ES-I3 (cell line): ENCODE data around the gene GAA.
"Not testable (repeated sequence)": the region's sequence is repeated elsewhere in the genome, so short reads cannot be mapped to it uniquely, and the experiment has no call there.

ENCODE experiments used
- H3K36me3 ChIP-seq: 2 replicates; pipeline ENCODE4 v1.6.1; 2013; ENCODE audit warnings: mild to moderate bottlenecking, low read length, control low read depth, moderate library complexity; ENCODE audit not compliant: insufficient read depth
- H3K4me1 ChIP-seq: 2 replicates; pipeline ENCODE4 v1.6.1; 2013; ENCODE audit warnings: mild to moderate bottlenecking, control low read depth, low read length; ENCODE audit not compliant: insufficient read depth
- H3K9ac ChIP-seq: 2 replicates; pipeline ENCODE4 v1.6.1; 2013; ENCODE audit warnings: low read depth, mild to moderate bottlenecking, low read length, moderate library complexity
- H3K9me3 ChIP-seq: 2 replicates; pipeline ENCODE4 v1.6.1; 2013; ENCODE audit warnings: mild to moderate bottlenecking, low read length, moderate library complexity; ENCODE audit not compliant: control insufficient read depth, insufficient read depth

GAA gene

GRCh38 chr17:80070375-80071115 lies 30.8 kb upstream of the GAA start:
- Histone ChIP-seq H3K36me3 (no peaks in the 10 kb centered on the region), H3K9ac (no peak overlapping the region), H3K4me1 (peaks cover 4% of the 10 kb centered on the region; the same call in 1 of the 2 replicates), H3K9me3 (no peaks in the 10 kb centered on the region)

DNA sequence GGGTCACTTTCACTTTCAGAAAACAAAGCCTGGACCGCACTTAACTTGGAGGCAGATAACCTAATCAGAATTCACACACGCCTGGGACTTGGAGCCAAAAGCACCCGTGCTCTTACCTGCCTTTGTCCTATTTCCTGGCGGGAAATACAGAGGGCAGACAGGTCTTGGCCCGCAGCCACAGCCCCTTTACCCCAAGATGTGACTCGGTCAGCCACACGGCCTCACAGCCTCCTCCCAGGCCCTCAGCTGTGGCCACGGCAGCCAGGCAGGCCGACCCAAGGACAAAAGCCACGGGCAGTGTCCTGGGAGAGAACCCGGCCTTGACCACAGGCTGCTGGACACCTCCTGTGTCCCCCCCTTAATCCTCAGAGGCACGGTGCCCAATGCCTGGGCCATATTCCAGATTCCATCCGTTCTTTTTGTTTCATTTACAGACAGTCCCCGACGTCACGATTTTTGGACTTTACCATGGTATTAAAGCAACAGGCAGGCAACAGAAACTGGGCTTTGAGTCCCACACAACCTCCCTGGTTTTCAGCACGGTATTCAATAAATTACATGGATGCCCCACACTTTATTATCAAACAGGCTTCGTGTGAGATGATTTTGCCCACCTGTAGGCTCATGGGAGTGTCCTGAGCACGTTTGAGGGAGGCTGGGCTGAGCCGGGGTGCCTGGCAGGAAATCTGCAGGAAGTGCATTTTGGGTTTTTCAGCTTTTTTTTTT lies 30.1 kb upstream of the GAA start:
- Histone ChIP-seq H3K9me3 (no peaks in the 10 kb centered on the region), H3K9ac (no peak overlapping the region), H3K36me3 (no peaks in the 10 kb centered on the region), H3K4me1 (no peaks in the 10 kb centered on the region; the same call in 1 of the 2 replicates)

DNA sequence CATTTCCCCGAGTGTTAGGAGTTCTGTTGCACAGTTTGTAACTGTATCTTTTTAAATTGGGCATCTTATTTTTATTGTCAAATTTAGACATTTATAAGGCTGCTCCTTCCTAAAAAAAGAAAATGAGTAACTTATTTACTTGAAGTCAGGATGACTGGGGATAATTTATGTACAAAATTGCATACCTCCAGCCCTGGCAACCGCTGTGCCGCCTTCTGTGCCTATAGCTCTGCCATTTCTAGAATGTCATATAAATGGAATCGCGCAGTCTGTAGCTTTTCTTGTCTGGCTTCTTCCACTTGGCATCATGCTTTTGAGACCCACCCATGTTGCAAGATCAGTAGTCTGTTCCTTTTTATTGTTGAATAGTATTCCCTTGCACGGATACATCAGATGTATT lies 29.0 kb upstream of the GAA start:
- Histone ChIP-seq H3K4me1 (no peaks in the 10 kb centered on the region; the same call in 1 of the 2 replicates), H3K9me3 (no peaks in the 10 kb centered on the region), H3K36me3 (no peaks in the 10 kb centered on the region), H3K9ac (no peak overlapping the region)

- Histone ChIP-seq H3K4me1 (peaks cover 9% of the 10 kb centered on the region; the same call in 1 of the 2 replicates), H3K9ac (no peak overlapping the region), H3K9me3 (no peaks in the 10 kb centered on the region), H3K36me3 (no peaks in the 10 kb centered on the region)
These were observed 21.3 kb upstream of the GAA start for GRCh38 chr17:80080081-80080480.

- Histone ChIP-seq H3K9ac (no peak overlapping the region), H3K9me3 (no peaks in the 10 kb centered on the region), H3K36me3 (no peaks in the 10 kb centered on the region), H3K4me1 (peaks cover 9% of the 10 kb centered on the region; the same call in 1 of the 2 replicates)
These were observed 19.8 kb upstream of the GAA start for GRCh38 chr17:80081596-80081995.

DNA sequence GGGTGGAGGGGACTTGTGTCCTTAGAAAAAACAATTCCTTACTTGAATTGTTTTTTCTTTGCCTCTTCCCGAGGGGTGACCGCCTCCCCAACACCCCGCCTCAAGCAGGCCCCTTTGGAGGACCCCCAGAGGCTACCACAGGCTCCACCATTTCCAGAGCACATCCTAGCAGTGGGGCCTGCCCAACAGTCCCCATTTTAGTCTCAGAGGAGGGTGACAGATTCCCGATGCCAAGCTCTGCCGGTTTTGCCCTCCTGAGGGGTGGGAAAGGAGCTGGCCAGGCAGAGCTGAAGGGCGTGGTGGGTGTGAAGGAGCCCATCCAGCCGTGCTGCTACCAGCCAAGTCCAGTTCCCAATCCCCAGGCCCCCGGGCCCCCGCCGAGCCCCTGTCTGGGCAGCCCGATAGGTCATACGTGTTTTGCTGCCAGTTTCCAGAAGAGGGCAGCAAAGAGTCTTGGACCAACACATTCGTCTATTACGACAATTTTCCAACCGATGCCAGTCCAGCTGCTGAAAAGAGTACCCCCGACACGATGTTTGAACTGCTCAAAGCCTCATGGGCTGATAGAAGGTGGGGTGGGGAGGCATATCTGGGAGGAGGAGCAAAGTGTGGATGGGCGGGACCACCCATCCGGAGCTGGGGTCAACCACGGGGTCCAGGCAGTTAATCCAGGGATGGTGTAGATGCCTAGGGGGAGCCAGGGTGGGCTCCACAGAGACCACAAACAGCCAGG lies 18.8 kb upstream of the GAA start:
- Histone ChIP-seq H3K4me1 (peaks cover 9% of the 10 kb centered on the region; the same call in 1 of the 2 replicates), H3K9ac (peak overlapping the region; percentile 9; the same call in 1 of the 2 replicates), H3K36me3 (no peaks in the 10 kb centered on the region), H3K9me3 (no peaks in the 10 kb centered on the region)

DNA sequence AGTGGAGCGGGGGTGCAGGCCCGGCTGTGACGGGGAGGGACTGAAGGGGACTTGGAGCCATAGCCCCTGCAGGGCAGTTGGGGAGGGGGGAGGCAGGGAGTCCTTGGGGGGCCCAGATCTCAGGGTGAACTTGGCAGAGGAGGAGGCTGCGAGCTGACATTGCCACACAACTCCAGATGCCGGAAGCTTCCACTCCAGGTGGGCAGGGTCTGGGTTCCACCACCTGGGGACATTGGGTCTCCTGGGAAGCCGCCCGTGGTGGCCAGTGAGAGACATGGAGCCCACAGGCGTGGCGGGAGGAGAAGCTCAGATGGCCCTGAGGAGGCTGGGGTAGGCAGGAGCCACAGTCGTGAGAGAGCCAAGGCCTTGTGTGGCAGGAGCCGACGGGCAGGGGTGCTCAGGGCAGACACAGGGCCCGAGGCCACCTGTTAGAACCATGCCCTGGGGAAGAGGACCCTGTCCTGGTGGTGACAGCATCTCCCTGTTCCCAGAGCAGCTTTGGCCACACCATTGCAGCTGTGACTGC lies 18.2 kb upstream of the GAA start:
- Histone ChIP-seq H3K9me3 (no peaks in the 10 kb centered on the region), H3K36me3 (no peaks in the 10 kb centered on the region), H3K9ac (no peak overlapping the region), H3K4me1 (peaks cover 9% of the 10 kb centered on the region; the same call in 1 of the 2 replicates)

DNA sequence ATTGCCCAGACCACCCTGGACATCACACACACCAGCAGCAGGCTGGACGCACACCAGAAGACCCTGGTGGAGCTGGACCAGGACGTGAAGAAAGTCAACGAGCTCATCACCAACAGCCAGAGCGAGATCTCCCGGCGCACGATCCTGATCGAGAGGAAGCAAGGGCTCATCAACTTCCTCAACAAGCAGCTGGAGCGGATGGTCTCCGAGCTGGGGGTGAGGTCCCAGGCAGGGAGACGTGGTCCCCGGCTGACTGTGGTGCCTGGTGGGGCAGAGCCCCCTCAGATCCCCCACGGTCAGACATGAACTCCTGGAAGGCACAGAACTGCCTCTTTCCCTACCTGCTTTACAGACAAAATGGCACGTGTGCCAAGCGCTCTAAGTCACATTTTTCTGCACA lies 16.6 kb upstream of the GAA start:
- H3K9me3 ChIP-seq: no peaks in the 10 kb centered on the region
- peaks cover 9% of the 10 kb centered on the region; the same call in 1 of the 2 replicates for H3K4me1 ChIP-seq
- no peaks in the 10 kb centered on the region for H3K36me3 ChIP-seq

DNA sequence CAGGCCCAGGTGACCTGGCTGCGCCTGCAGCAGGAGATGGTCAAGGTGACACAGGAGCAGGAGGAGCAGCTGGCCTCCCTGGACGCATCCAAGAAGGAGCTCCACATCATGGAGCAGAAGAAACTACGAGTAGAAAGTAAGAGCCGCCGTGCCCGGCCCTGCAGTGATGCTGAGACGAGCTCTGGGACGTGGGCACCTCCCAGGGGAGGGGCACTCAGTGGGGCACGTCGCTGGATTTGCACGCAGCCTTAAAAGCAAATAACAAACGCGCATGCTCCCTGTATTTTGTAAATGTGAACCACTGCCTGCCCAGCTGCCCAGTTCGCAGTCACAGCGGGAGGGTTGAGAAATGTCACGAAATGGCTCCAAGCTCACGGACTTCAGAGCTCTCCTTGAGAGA lies 15.3 kb upstream of the GAA start:
- H3K9me3 ChIP-seq: no peaks in the 10 kb centered on the region
- H3K4me1 ChIP-seq: no peaks in the 10 kb centered on the region
- no peaks in the 10 kb centered on the region for H3K36me3 ChIP-seq
- H3K9ac ChIP-seq: no peak overlapping the region

More for the DNA sequence above, 16.6 kb upstream of the GAA start:
- H3K9ac ChIP-seq: no peak overlapping the region

GRCh38 chr17:80086616-80087015 lies 14.8 kb upstream of the GAA start:
- no peaks in the 10 kb centered on the region for H3K4me1 ChIP-seq
- H3K36me3 ChIP-seq: no peaks in the 10 kb centered on the region
- H3K9ac ChIP-seq: no peak overlapping the region
- no peaks in the 10 kb centered on the region for H3K9me3 ChIP-seq

DNA sequence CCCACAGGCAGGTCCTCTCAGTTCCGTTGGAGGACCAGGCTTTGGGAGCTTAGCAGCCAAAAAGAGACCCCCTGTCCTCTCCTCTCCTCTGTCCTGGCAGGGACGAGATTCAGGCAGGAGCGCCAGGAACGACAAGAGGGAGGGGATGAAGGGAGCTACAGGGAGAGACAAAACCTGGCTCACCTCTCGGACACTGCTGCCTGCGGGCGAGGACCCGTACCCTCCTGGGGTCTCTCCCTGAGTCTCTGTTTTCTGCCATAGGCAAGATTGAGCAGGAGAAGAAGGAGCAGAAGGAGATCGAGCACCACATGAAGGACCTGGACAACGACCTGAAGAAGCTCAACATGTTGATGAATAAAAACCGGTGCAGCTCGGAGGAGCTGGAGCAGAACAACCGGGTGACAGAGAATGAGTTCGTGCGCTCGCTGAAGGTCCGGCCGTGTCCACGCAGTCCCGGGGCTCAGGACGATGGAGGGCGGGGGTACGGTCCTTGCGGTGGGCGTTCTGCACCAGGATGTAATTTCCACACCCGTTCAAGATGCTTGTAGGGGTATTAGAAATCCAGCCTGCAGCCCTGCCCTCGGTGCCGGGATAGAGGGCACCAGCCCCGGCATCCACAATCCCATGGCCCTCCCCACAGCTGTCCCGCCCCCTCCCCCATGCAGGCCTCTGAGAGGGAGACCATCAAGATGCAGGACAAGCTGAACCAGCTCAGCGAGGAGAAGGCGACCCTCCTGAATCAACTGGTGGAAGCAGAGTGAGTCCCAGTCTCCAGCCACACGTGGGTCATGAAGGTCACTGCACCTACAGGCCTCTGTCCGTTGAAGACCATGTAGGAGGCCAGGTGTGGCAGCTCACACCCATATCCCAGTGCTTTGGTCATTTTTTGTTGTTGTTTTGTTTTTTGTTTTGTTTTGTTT lies 13.8 kb upstream of the GAA start:
- Histone ChIP-seq H3K36me3 (no peaks in the 10 kb centered on the region), H3K9me3 (no peaks in the 10 kb centered on the region), H3K9ac (no peak overlapping the region), H3K4me1 (no peaks in the 10 kb centered on the region)

DNA sequence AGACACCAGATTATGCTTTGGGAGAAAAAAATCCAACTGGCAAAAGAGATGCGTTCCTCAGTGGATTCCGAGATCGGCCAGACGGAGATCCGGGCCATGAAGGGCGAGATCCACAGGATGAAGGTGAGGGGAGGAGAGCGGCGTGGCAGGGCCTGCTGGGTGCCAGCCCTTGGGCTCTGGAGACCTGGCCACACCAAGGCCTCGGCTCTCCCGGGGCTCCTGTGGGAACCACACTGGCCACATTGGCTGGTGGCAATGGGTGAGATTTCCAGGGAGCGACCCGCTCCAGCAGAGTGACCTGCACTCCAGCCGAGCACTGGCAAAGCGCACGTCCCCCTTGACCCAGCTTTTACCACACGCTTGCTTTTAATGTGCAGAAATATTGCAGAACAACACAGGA lies 11.6 kb upstream of the GAA start:
- H3K36me3 ChIP-seq: no peaks in the 10 kb centered on the region
- H3K4me1 ChIP-seq: no peaks in the 10 kb centered on the region
- H3K9me3 ChIP-seq: no peaks in the 10 kb centered on the region
- H3K9ac ChIP-seq: no peak overlapping the region

- H3K9me3 ChIP-seq, H3K9ac ChIP-seq, H3K36me3 ChIP-seq, H3K4me1 ChIP-seq: not testable (repeated sequence)
These were observed 11.2 kb upstream of the GAA start for GRCh38 chr17:80090164-80090563.
